Duodenal mucosa (tissue), 2 donors: ENCODE data around the gene C6orf47.
"Not testable (repeated sequence)": the region's sequence is repeated elsewhere in the genome, so short reads cannot be mapped to it uniquely, and the experiment has no call there.

Experiments
- H3K27ac ChIP-seq: one replicate; pipeline ENCODE4 v1.7.0; 2013; ENCODE audit warnings: low read depth, low read length
- H3K27me3 ChIP-seq, 2 donors: one replicate each; pipeline ENCODE4 v1.7.0; 2013; ENCODE audit warnings: low read length in 2 of 2, control low read depth in 1 of 2; ENCODE audit not compliant: insufficient read depth in 2 of 2, control insufficient read depth in 1 of 2
- H3K36me3 ChIP-seq, 2 donors: one replicate each; pipeline ENCODE4 v1.7.0; 2013; ENCODE audit warnings: low read length in 2 of 2, control low read depth in 1 of 2; ENCODE audit not compliant: insufficient read depth in 2 of 2, control insufficient read depth in 1 of 2
- H3K4me1 ChIP-seq, 2 donors: one replicate each; pipeline ENCODE4 v1.7.0; 2013; ENCODE audit warnings: low read length in 2 of 2, control low read depth in 1 of 2; ENCODE audit not compliant: insufficient read depth in 2 of 2, control insufficient read depth in 1 of 2
- H3K4me3 ChIP-seq, 2 donors: one replicate each; pipeline ENCODE4 v1.7.0; 2013; ENCODE audit warnings: low read length in 2 of 2, low read depth in 1 of 2
- H3K9ac ChIP-seq, 2 donors: one replicate each; pipeline ENCODE4 v1.7.0; 2013; ENCODE audit warnings: low read length in 2 of 2, low read depth in 1 of 2
- H3K9me3 ChIP-seq, 2 donors: one replicate each; pipeline ENCODE4 v1.7.0; 2013; ENCODE audit warnings: low read length in 2 of 2, control low read depth in 1 of 2; ENCODE audit not compliant: control insufficient read depth in 1 of 2

Gene C6orf47

DNA sequence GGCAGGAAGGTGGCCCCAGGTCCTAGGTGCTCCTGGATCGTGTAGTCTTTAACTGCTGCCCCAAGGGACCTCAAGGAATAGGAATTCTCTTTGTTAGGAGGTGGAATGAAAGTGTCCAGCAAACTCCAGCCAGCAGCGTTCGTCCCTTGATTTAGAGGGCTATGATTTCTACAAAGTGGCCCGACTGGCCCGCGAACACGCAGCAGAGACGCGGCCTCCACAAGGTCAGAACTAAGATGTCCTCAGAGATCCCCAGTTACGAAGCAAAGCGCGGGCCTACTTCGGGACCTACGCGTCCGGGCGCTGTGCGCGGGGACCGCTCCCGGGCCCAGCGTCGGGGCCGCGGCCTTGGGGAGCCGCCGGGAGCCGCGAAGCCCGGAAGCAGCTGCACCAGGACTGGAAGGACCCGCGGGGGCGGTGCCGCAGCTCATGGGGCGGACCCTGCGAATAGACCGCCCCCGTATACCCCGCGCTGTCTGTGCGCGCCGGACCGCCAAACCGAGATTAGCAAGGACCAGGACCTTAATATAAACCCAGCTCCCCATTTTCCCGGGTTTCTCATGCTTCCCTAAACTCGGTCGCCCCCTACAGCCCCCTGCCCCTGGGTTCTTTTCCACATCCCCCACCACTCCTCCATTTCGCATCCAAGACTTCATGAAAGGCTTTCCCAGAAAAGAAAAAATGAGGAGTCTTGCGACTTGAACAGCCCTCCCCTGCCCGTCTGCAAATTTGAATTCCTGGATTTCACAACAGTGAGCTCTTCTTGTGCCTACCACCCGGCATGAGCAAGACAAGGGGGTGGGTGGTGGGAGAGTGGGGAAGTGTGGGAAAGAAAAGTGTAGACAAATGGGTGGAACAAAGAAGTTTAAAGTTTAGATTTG is at the start of gene C6orf47:
Gene C6orf47 (minus strand): TSS at position 398 of the 881 bp plus-strand sequence. CDS start 831 bp downstream, outside the sequence.
- Histone ChIP-seq H3K27me3 (no peaks in the 10 kb centered on the region), H3K27ac (peak within 1 kb of the TSS; percentile 86), H3K4me1 (peaks cover 65 to 71% of the 10 kb centered on the region in 2 donors), H3K4me3 (peak within 1 kb of the TSS; percentile 88 to 97), H3K9me3 (no peaks in the 10 kb centered on the region), H3K36me3 (peaks cover 12 to 18% of the 10 kb centered on the region in 2 donors), H3K9ac (peak within 1 kb of the TSS; percentile 83 to 96)

- not testable (repeated sequence) for H3K27ac ChIP-seq
Measured at GRCh38 chr6:31709157-31709556, 48.6 kb upstream of the C6orf47 start.

GRCh38 chr6:31708224-31708623 is 47.6 kb upstream of the C6orf47 start:
- Histone ChIP-seq H3K4me3 (no peak overlapping the region), H3K9ac (no peak overlapping the region), H3K9me3 (no peaks in the 10 kb centered on the region), H3K27ac (no peak overlapping the region), H3K36me3 (no peaks in the 10 kb centered on the region), H3K27me3 (no peaks in the 10 kb centered on the region), H3K4me1 (peaks cover 10 to 18% of the 10 kb centered on the region in 2 donors)

More at GRCh38 chr6:31709157-31709556, 48.6 kb upstream of the C6orf47 start:
- H3K9me3 ChIP-seq, H3K27me3 ChIP-seq, H3K4me3 ChIP-seq, H3K36me3 ChIP-seq, H3K9ac ChIP-seq: not testable (repeated sequence)
- H3K4me1 ChIP-seq, result peaks cover 15 to 26% of the 10 kb centered on the region in 2 donors

- Histone ChIP-seq H3K9ac (no peak overlapping the region), H3K27me3 (no peaks in the 10 kb centered on the region), H3K4me3 (no peak overlapping the region), H3K9me3 (no peaks in the 10 kb centered on the region), H3K4me1 (peaks cover 10 to 18% of the 10 kb centered on the region in 2 donors), H3K36me3 (no peaks in the 10 kb centered on the region), H3K27ac (no peak overlapping the region)
Measured at GRCh38 chr6:31707701-31708100, 47.1 kb upstream of the C6orf47 start.

DNA sequence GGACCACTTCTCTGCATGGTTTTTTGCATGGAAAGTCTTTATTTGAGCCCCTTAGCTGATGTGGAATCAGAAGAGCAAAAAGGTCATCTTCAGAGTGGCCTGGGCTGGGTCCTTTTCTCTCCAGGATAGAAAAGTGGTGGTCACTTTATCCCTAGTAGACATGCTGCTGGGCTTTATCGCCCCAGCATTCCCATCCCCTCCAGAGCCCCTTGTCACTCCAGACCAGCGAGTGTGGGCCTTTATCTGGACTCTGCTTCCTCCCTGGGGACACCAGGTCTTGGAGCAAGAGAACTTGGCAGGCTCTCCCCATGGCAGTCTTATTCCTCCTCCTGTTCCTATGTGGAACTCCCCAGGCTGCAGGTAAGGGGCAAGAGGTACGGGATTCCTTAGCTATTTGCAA is 46.0 kb upstream of the C6orf47 start, which contains the start of gene LY6G6F:
Gene LY6G6F (plus strand): TSS at position 268 of the 400 bp plus-strand sequence. CDS start 41 bp downstream, at position 309.
- no peak within 1 kb of the TSS for H3K9ac ChIP-seq
- peaks cover 12 to 16% of the 10 kb centered on the region in 2 donors for H3K4me1 ChIP-seq
- no peak within 1 kb of the TSS for H3K4me3 ChIP-seq
- H3K36me3 ChIP-seq, result no peaks in the 10 kb centered on the region
- no peaks in the 10 kb centered on the region for H3K27me3 ChIP-seq
- no peak within 1 kb of the TSS for H3K27ac ChIP-seq
- no peaks in the 10 kb centered on the region for H3K9me3 ChIP-seq

- Histone ChIP-seq H3K9ac (no peak overlapping the region), H3K4me1 (peaks cover 13 to 16% of the 10 kb centered on the region in 2 donors), H3K27me3 (no peaks in the 10 kb centered on the region), H3K27ac (no peak overlapping the region), H3K4me3 (no peak overlapping the region), H3K9me3 (no peaks in the 10 kb centered on the region), H3K36me3 (peaks cover 0 to under 1% of the 10 kb centered on the region in 2 donors)
Measured at GRCh38 chr6:31705931-31706330, 45.4 kb upstream of the C6orf47 start.

DNA sequence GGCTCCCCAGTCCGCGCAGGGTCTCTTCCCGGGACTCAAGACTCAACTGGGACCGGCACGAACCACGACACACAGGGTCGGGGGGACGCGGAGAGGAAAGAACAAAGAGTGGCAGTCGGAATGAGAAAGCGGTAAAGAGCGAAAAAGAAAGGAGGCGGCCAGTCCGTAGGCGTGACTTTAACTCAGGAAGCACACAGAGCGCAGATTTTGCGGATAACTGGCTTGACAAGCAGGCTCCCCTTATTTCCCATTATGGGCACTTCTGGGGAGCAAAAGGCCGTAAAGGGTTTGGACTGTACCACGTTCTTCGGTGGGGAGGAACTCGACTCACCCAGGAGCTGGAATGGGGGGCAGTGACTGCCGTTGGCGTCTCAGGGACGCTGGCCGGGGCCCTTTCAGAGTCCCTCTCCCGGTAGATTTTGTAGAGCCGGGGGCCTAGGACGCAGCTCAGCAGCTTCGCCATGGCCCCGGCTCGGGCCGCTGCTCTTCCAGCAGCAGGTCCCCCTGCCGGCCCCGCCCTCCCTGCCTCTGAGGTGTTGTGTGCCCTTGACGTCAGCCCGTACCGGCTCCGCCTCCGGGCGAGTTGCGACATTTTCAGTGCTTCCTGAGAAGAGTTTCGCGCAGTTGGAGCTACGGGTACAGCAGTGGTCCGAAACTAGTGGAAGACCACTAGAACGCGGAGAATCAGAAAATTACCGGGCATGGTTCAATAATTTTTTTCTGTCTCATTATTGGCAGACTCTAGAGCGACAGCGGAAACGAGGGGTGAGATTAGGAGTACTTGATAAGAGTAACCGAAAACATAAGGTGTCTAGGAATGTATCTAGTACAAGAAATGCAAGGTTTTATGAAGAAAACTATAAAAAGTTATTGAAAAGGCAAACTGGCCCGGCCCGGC is 42.5 kb upstream of the C6orf47 start, which contains the start of gene ABHD16A:
Gene ABHD16A (minus strand): TSS at position 506 of the 898 bp plus-strand sequence. CDS start 43 bp downstream, at position 463.
- H3K27me3 ChIP-seq, result no peaks in the 10 kb centered on the region
- peaks cover 0 to 13% of the 10 kb centered on the region in 2 donors for H3K36me3 ChIP-seq
- peaks cover 15% of the 10 kb centered on the region in 2 donors for H3K4me1 ChIP-seq
- no peaks in the 10 kb centered on the region for H3K9me3 ChIP-seq
- H3K27ac ChIP-seq, result peak within 1 kb of the TSS; percentile 98
- peak within 1 kb of the TSS; percentile 89 to 97 for H3K9ac ChIP-seq
- H3K4me3 ChIP-seq, result peak within 1 kb of the TSS; percentile 84 to 89

DNA sequence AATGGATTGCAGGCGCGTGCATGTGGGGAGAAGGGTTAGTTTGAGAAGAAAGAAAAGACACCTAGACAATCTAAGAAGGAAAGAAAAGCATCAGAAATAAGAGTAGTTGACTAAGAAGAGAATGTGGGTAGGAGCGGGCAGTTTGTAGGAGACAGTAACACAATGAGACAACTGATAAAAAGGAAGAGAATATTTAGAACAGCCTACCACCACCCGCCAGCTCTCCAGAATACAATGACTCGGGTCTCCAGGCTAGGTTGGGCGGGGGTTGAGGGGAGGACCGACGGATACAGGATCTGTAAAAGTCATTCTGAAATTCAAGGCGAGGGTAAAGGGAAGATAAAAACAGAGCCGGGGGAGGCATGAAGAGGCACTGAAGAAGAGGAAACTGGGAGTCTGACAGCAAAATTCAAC is 41.8 kb upstream of the C6orf47 start:
- Histone ChIP-seq H3K4me1 (peaks cover 15% of the 10 kb centered on the region in 2 donors), H3K9me3 (no peaks in the 10 kb centered on the region), H3K4me3 (peak overlapping the region; percentile 84 to 89), H3K27me3 (no peaks in the 10 kb centered on the region), H3K9ac (peak overlapping the region; percentile 89 to 97), H3K27ac (peak overlapping the region; percentile 98), H3K36me3 (peaks cover 4 to 18% of the 10 kb centered on the region in 2 donors)

GRCh38 chr6:31701666-31702404 is 41.3 kb upstream of the C6orf47 start:
- peak overlapping the region; percentile 89 to 97 for H3K9ac ChIP-seq
- peaks cover 15% of the 10 kb centered on the region in 2 donors for H3K4me1 ChIP-seq
- no peak overlapping the region for H3K27ac ChIP-seq
- H3K36me3 ChIP-seq, result peaks cover 5 to 24% of the 10 kb centered on the region in 2 donors
- peak overlapping the region; percentile 84 to 89 for H3K4me3 ChIP-seq
- H3K9me3 ChIP-seq, result no peaks in the 10 kb centered on the region
- no peaks in the 10 kb centered on the region for H3K27me3 ChIP-seq
